ENCODE data around the gene EIF4E1B.

The EIF4E1B gene

GRCh38 chr5:176628406-176629228 is 1.9 kb upstream of the EIF4E1B start:
- no peak for DNase-seq

- no peak for DNase-seq
Measured at GRCh38 chr5:176629317-176629852, 1.1 kb upstream of the EIF4E1B start.

- no peak for DNase-seq
Measured at GRCh38 chr5:176630681-176631222, 277 bp downstream of the EIF4E1B start.

- DNase-seq: peak; percentile 57
Measured at GRCh38 chr5:176631383-176632200, 1.1 kb downstream of the EIF4E1B start.

- DNase-seq: no peak
Measured at GRCh38 chr5:176632745-176633144, 2.3 kb downstream of the EIF4E1B start.

- no peak for DNase-seq
Measured at GRCh38 chr5:176633598-176633997, 3.1 kb downstream of the EIF4E1B start.

- DNase-seq: no peak
Measured at GRCh38 chr5:176636426-176636825, 6.0 kb downstream of the EIF4E1B start.

- no peak for DNase-seq
Measured at GRCh38 chr5:176637556-176637955, 7.1 kb downstream of the EIF4E1B start.

- no peak for DNase-seq
Measured at GRCh38 chr5:176638437-176638836, 8.0 kb downstream of the EIF4E1B start.

GRCh38 chr5:176639208-176639607 is 8.7 kb downstream of the EIF4E1B start:
- no peak for DNase-seq

- peak; percentile 75 for DNase-seq
Measured at GRCh38 chr5:176639981-176640380, 9.5 kb downstream of the EIF4E1B start.

- DNase-seq: no peak
Measured at GRCh38 chr5:176640616-176641015, 10.1 kb downstream of the EIF4E1B start.

GRCh38 chr5:176642675-176643490 is 12.4 kb downstream of the EIF4E1B start:
- DNase-seq: no peak

- DNase-seq: no peak
Measured at GRCh38 chr5:176643491-176644219, 13.2 kb downstream of the EIF4E1B start.

- no peak for DNase-seq
Measured at GRCh38 chr5:176644294-176644693, 13.8 kb downstream of the EIF4E1B start.

GRCh38 chr5:176644878-176645670 is 14.6 kb downstream of the EIF4E1B start:
- no peak for DNase-seq

GRCh38 chr5:176646049-176646706 is 15.7 kb downstream of the EIF4E1B start:
- no peak for DNase-seq

- DNase-seq: no peak
Measured at GRCh38 chr5:176646707-176647029, 16.2 kb downstream of the EIF4E1B start.

GRCh38 chr5:176647030-176647842 is 16.8 kb downstream of the EIF4E1B start, which contains the start of gene TSPAN17:
TSPAN17 (plus strand) TSS chr5:176647484; CDS start chr5:176647616, 132 bp downstream.
- peak; percentile 96 for DNase-seq

Data from NCI-H2171 (cell line).